A549 (cell line): ENCODE data around the gene MAP3K19. TPM values are rescaled to one million over a fixed set of nuclear protein-coding genes. Genes with fewer than 3 reads are reported as not detected.

Experiments used
- ATAC-seq, 2 experiments: fragments of 200-7000 bp in 1 of 2; fragments of >200 bp in 1 of 2; cut with Nextera tagmentation in 1 of 2; cut with Tn5 transposase in 1 of 2; 3 replicates each; pipeline versions ENCODE4 v1.8.0 to v1.9.1; 2018 to 2020; ENCODE audit warnings: mild to moderate bottlenecking in 1 of 2, moderate library complexity in 1 of 2
- CTCF ChIA-PET: fragments of 300-600 bp; sonication (Branson Sonifier 250); formaldehyde crosslinking; extraction: SDS; loops from one replicate; lab custom pipeline; 2021; ENCODE audit warnings: antibody characterized with exemption, inconsistent platforms; lab: Yijun Ruan, JAX
- POLR2A ChIA-PET: fragments of 350-600 bp; formaldehyde crosslinking; extraction: SDS; loops from one replicate; lab custom pipeline; 2021; ENCODE audit warnings: antibody characterized with exemption, inconsistent platforms; lab: Yijun Ruan, JAX
- DNase-seq, 2 experiments: peaks; one replicate each; pipeline versions ENCODE4 v3.0.0 to v3.0.0-alpha.2; 2011 to 2016; ENCODE audit warnings: low read depth in 1 of 2, low spot score in 1 of 2
- FAIRE-seq: peaks from 2 replicates; lab custom pipeline; 2011; peaks lifted over from hg19 to GRCh38; lab: Jason Lieb, UNC
- H3K27ac ChIP-seq, 2 experiments: fragments of >200 bp; sonication (Bioruptor Twin); formaldehyde crosslinking; 3 replicates each; pipeline ENCODE4 v1.5.1; 2016 to 2017
- H3K4me1 ChIP-seq: fragments of >200 bp; sonication (Bioruptor Twin); formaldehyde crosslinking; 3 replicates; pipeline ENCODE4 v1.6.1; 2016
- H3K4me2 ChIP-seq: fragments of >200 bp; sonication (Bioruptor Twin); formaldehyde crosslinking; 3 replicates; pipeline ENCODE4 v1.6.1; 2016
- H3K4me3 ChIP-seq: fragments of >200 bp; sonication (Bioruptor Twin); formaldehyde crosslinking; 3 replicates; pipeline ENCODE4 v1.5.1; 2016
- H3K9me3 ChIP-seq: fragments of >200 bp; sonication (Bioruptor Twin); formaldehyde crosslinking; 3 replicates; pipeline ENCODE4 v1.6.1; 2016
- CBX8 ChIP-seq: fragments of 200-600 bp; sonication (generic); IDR thresholded peaks from 2 replicates; pipeline ENCODE4 v1.6.1; 2016
- CHD4 ChIP-seq: fragments of 200-600 bp; sonication (generic); IDR thresholded peaks from 2 replicates; pipeline ENCODE4 v1.6.1; 2016; ENCODE audit warnings: antibody characterized with exemption, mild to moderate bottlenecking, borderline replicate concordance
- E2F6 ChIP-seq: IDR thresholded peaks from 2 replicates; pipeline ENCODE4 v1.6.1; 2012; ENCODE audit warnings: low read depth, borderline replicate concordance
- EP300 ChIP-seq, 2 experiments: fragments of >200 bp; sonication (Bioruptor Twin); formaldehyde crosslinking; IDR thresholded peaks; 2 replicates in 1 of 2; 3 replicates in 1 of 2; pipeline ENCODE4 v1.6.1; 2016 to 2017
- ESRRA ChIP-seq: fragments of 150-350 bp; IDR thresholded peaks from 2 replicates; pipeline ENCODE4 v1.6.1; 2014; ENCODE audit warnings: mild to moderate bottlenecking, low read length, borderline replicate concordance
- FOSL2 ChIP-seq, 2 experiments: fragments of 450-650 bp in 1 of 2; fragments of >200 bp in 1 of 2; sonication (Bioruptor Twin) in 1 of 2; formaldehyde crosslinking; IDR thresholded peaks; 2 replicates each; pipeline versions ENCODE4 v1.5.0 to v1.6.1; 2016 to 2020; ENCODE audit warnings: mild to moderate bottlenecking in 1 of 2, moderate library complexity in 1 of 2
- GATA3 ChIP-seq: IDR thresholded peaks from 2 replicates; pipeline ENCODE4 v1.6.1; 2012; ENCODE audit warnings: borderline replicate concordance
- HDAC2 ChIP-seq: fragments of 200-600 bp; sonication (generic); IDR thresholded peaks from 2 replicates; pipeline ENCODE4 v1.6.1; 2016
- HOXA7 ChIP-seq: fragments of 250-450 bp; sonication (Bioruptor Pico); IDR thresholded peaks from 2 replicates; pipeline ENCODE4 v1.5.0; 2020; ENCODE audit warnings: mild to moderate bottlenecking, moderate library complexity
- JUNB ChIP-seq: fragments of >200 bp; sonication (Bioruptor Twin); formaldehyde crosslinking; IDR thresholded peaks from 2 replicates; pipeline ENCODE4 v1.6.1; 2016
- KDM5A ChIP-seq: fragments of 200-600 bp; sonication (generic); IDR thresholded peaks from 2 replicates; pipeline ENCODE4 v1.6.1; 2016; ENCODE audit warnings: antibody characterized with exemption, mild to moderate bottlenecking
- MAFK ChIP-seq: fragments of 450-650 bp; IDR thresholded peaks from 2 replicates; pipeline ENCODE4 v1.6.1; 2014; ENCODE audit not compliant: partially characterized antibody
- MAX ChIP-seq: IDR thresholded peaks from 2 replicates; pipeline ENCODE4 v1.6.1; 2012
- MAZ ChIP-seq: fragments of 150-350 bp; IDR thresholded peaks from 2 replicates; pipeline ENCODE4 v1.6.1; 2014; ENCODE audit warnings: antibody characterized with exemption, low read depth, low read length, borderline replicate concordance
- NPAS2 ChIP-seq: fragments of 250-450 bp; sonication (Bioruptor Pico); IDR thresholded peaks from 2 replicates; pipeline ENCODE4 v1.8.0; 2022; ENCODE audit warnings: mild to moderate bottlenecking, moderate library complexity, borderline replicate concordance
- PBX3 ChIP-seq: IDR thresholded peaks from 2 replicates; pipeline ENCODE4 v1.6.1; 2012
- PHF8 ChIP-seq: fragments of 200-600 bp; sonication (generic); IDR thresholded peaks from 2 replicates; pipeline ENCODE4 v1.6.1; 2016; ENCODE audit warnings: low read depth, mild to moderate bottlenecking, antibody characterized with exemption, moderate library complexity, borderline replicate concordance
- POLR2AphosphoS2 ChIP-seq: conservative IDR thresholded peaks from 2 replicates; pipeline ENCODE4 v1.6.1; 2012; ENCODE audit warnings: low read length, improper control_type of control experiment, inconsistent platforms
- RAD21 ChIP-seq, 2 experiments: fragments of >200 bp in 1 of 2; sonication (Bioruptor Twin) in 1 of 2; formaldehyde crosslinking in 1 of 2; IDR thresholded peaks in 1 of 2; conservative IDR thresholded peaks in 1 of 2; 2 replicates in 1 of 2; 3 replicates in 1 of 2; pipeline ENCODE4 v1.6.1; 2012 to 2018; ENCODE audit warnings: inconsistent platforms in 1 of 2
- RCOR1 ChIP-seq: fragments of 150-350 bp; IDR thresholded peaks from 2 replicates; pipeline ENCODE4 v1.6.1; 2014; ENCODE audit warnings: antibody characterized with exemption, low read length, low read depth
- RFX5 ChIP-seq: fragments of 450-650 bp; IDR thresholded peaks from 2 replicates; pipeline ENCODE4 v1.7.1; 2014; ENCODE audit warnings: antibody characterized with exemption, mild to moderate bottlenecking, moderate library complexity
- RNF2 ChIP-seq: fragments of 200-600 bp; sonication (generic); IDR thresholded peaks from 2 replicates; pipeline ENCODE4 v1.6.1; 2016; ENCODE audit warnings: low read depth, mild to moderate bottlenecking, antibody characterized with exemption, moderate library complexity, borderline replicate concordance
- SMC3 ChIP-seq: fragments of >200 bp; sonication (Bioruptor Twin); formaldehyde crosslinking; IDR thresholded peaks from 3 replicates; pipeline ENCODE4 v1.6.1; 2018; ENCODE audit warnings: inconsistent platforms
- SREBF2 ChIP-seq: fragments of 450-650 bp; IDR thresholded peaks from 2 replicates; pipeline ENCODE4 v1.6.1; 2014; ENCODE audit warnings: mild to moderate bottlenecking, moderate library complexity
- TFCP2L1 ChIP-seq: fragments of 250-450 bp; sonication (Bioruptor Pico); IDR thresholded peaks from 2 replicates; pipeline ENCODE4 v1.5.0; 2021; ENCODE audit warnings: mild to moderate bottlenecking
- ZC3H11A ChIP-seq: fragments of 450-650 bp; IDR thresholded peaks from 2 replicates; pipeline ENCODE4 v1.6.1; 2014; ENCODE audit warnings: antibody characterized with exemption, mild to moderate bottlenecking
- ZFP36 ChIP-seq: fragments of 450-650 bp; IDR thresholded peaks from 2 replicates; pipeline ENCODE4 v1.6.1; 2014; ENCODE audit warnings: borderline replicate concordance; ENCODE audit not compliant: partially characterized antibody
- ZNF302 ChIP-seq: fragments of 250-450 bp; sonication (Bioruptor Pico); IDR thresholded peaks from 2 replicates; pipeline ENCODE4 v1.9.0; 2021; ENCODE audit warnings: inconsistent platforms, mild to moderate bottlenecking, moderate library complexity
- WGBS: methylation state at CpG from one replicate; pipeline ENCODE4 v1.1.6; 2017; ENCODE audit errors: missing lambda C conversion rate; 5-methylcytosine and 5-hydroxymethylcytosine counted together
- polyA plus RNA-seq, 4 experiments: library from polyadenylated mRNA; depleted of rRNA in 3 of 4; stranded (reverse); fragments of >200 nt; fragmentation: RNase III in 1 of 4; extraction: RNeasy Plus Mini Kit Qiagen cat#74134 plus additional on column Dnase treatment in 1 of 4; gene quantifications; 2 replicates in 3 of 4; 3 replicates in 1 of 4; pipeline ENCODE4 v1.2.3, GENCODE V29; 2011 to 2017
- TF ChIP-seq, protein P1 (sequence below): fragments of >200 bp; sonication (Bioruptor Twin); formaldehyde crosslinking; IDR thresholded peaks from 3 replicates; pipeline ENCODE4 v1.6.1; 2016
- TF ChIP-seq, protein P2 (sequence below): fragments of >200 bp; sonication (Bioruptor Twin); formaldehyde crosslinking; IDR thresholded peaks from 2 replicates; pipeline ENCODE4 v1.6.1; 2016

MAP3K19 gene
- polyA plus RNA-seq, 2 of the 4 experiments (the other 2 are of a cell fraction) = not detected

- TF ChIP-seq, protein P1, sequence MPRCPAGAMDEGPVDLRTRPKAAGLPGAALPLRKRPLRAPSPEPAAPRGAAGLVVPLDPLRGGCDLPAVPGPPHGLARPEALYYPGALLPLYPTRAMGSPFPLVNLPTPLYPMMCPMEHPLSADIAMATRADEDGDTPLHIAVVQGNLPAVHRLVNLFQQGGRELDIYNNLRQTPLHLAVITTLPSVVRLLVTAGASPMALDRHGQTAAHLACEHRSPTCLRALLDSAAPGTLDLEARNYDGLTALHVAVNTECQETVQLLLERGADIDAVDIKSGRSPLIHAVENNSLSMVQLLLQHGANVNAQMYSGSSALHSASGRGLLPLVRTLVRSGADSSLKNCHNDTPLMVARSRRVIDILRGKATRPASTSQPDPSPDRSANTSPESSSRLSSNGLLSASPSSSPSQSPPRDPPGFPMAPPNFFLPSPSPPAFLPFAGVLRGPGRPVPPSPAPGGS = peak; percentile 82; the same call in 1 of the 3 replicates
- TF ChIP-seq CHD4 (no peak), PHF8 (peak; percentile 97)
These were observed 5.0 kb upstream of the MAP3K19 start, which contains the start of gene RAB3GAP1 (continued) for GRCh38 chr2:135052042-135052876.

- 75% methylated on average over 6 of the region's 6 CpGs for WGBS
- H3K4me1 ChIP-seq = peaks cover 25% of the 10 kb centered on the region
- TF ChIP-seq RNF2 (no peak), CHD4 (no peak), NPAS2 (CRISPR knock-in tag) (no peak), TFCP2L1 (CRISPR knock-in tag) (no peak), SMC3 (no peak), PHF8 (no peak), RFX5 (no peak), ZFP36 (no peak), PBX3 (no peak), ZC3H11A (no peak), JUNB (no peak), RCOR1 (no peak), MAZ (no peak), E2F6 (no peak), RAD21 (conservative IDR thresholded peaks at IDR 0.05 in 1 of 2, IDR thresholded peaks at IDR 0.05 in 1 of 2) (no peak), KDM5A (no peak), ESRRA (no peak)
- TF ChIP-seq, protein P2, sequence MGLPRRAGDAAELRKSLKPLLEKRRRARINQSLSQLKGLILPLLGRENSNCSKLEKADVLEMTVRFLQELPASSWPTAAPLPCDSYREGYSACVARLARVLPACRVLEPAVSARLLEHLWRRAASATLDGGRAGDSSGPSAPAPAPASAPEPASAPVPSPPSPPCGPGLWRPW = no peak
- ChIA-PET CTCF (interaction anchor here (0.9 kb wide), 1 partner anchor 47 kb away, joined by 4 read pairs; no protein-coding TSS in a partner anchor), POLR2A (no interaction called here)
- FAIRE-seq (no peak), DNase-seq (no peak), ATAC-seq (no peak)
- H3K9me3 ChIP-seq = no peaks in the 10 kb centered on the region
- no peak overlapping the region for H3K27ac ChIP-seq
- H3K4me2 ChIP-seq = no peak overlapping the region
- H3K4me3 ChIP-seq = no peak overlapping the region
These were observed 3.4 kb upstream of the MAP3K19 start for GRCh38 chr2:135050684-135051083.

GRCh38 chr2:135050132-135050531 is 2.9 kb upstream of the MAP3K19 start:
- FAIRE-seq (no peak), DNase-seq (no peak), ATAC-seq (no peak)
- H3K4me3 ChIP-seq = no peak overlapping the region
- H3K27ac ChIP-seq = no peak overlapping the region
- peaks cover 21% of the 10 kb centered on the region for H3K4me1 ChIP-seq
- ChIA-PET POLR2A (no interaction called here), CTCF (interaction anchor here (0.9 kb wide), 1 partner anchor 46 kb away, joined by 4 read pairs; no protein-coding TSS in a partner anchor)
- H3K9me3 ChIP-seq = no peaks in the 10 kb centered on the region
- TF ChIP-seq FOSL2 (IDR thresholded peaks at IDR 0.05) (no peak), FOSL2 (CRISPR knock-in tag; IDR thresholded peaks at IDR 0.05) (no peak), GATA3 (no peak), ZC3H11A (no peak), TFCP2L1 (CRISPR knock-in tag) (no peak), CHD4 (no peak), MAFK (no peak), HOXA7 (no peak), ZFP36 (no peak), EP300 (IDR thresholded peaks at IDR 0.05) (no peak), SMC3 (no peak), E2F6 (no peak), ESRRA (no peak), ZNF302 (no peak), MAX (no peak), SREBF2 (no peak), HDAC2 (no peak), NPAS2 (CRISPR knock-in tag) (no peak), POLR2AphosphoS2 (no peak), CBX8 (no peak)
- 43% methylated on average over 3 of the region's 3 CpGs for WGBS
- no peak overlapping the region for H3K4me2 ChIP-seq
